Neural progenitor cell (in vitro differentiated cells): ENCODE data around the gene GNG4. TPM values are rescaled to one million over a fixed set of nuclear protein-coding genes. Genes with fewer than 3 reads are reported as not detected.

Experiments
- DNase-seq: peaks from one replicate; pipeline ENCODE4 v3.0.0-alpha.2; 2016; ENCODE audit warnings: low spot score
- H2AFZ ChIP-seq: fragments of 200-600 bp; sonication (generic); replicated peaks from 2 replicates; pipeline ENCODE4 v1.6.1; 2016; ENCODE audit warnings: antibody characterized with exemption
- H3F3A ChIP-seq: fragments of 200-600 bp; sonication (generic); 2 replicates; pipeline ENCODE4 v1.6.1; 2016; ENCODE audit warnings: antibody characterized with exemption, low read depth
- H3K27ac ChIP-seq: fragments of 200-600 bp; sonication (generic); 2 replicates; pipeline ENCODE4 v1.5.1; 2016; ENCODE audit warnings: mild to moderate bottlenecking
- H3K27me3 ChIP-seq: fragments of 200-600 bp; sonication (generic); 2 replicates; pipeline ENCODE4 v1.6.1; 2016; ENCODE audit warnings: mild to moderate bottlenecking, moderate library complexity
- H3K36me3 ChIP-seq: fragments of 200-600 bp; sonication (generic); 2 replicates; pipeline ENCODE4 v1.5.1; 2016
- H3K4me1 ChIP-seq: fragments of 200-600 bp; sonication (generic); 2 replicates; pipeline ENCODE4 v1.6.1; 2016; ENCODE audit warnings: mixed run types
- H3K4me2 ChIP-seq: fragments of 200-600 bp; sonication (generic); 2 replicates; pipeline ENCODE4 v1.6.1; 2016
- H3K4me3 ChIP-seq: fragments of 200-600 bp; sonication (generic); 2 replicates; pipeline ENCODE4 v1.5.1; 2016
- H3K79me2 ChIP-seq: fragments of 200-600 bp; sonication (generic); 2 replicates; pipeline ENCODE4 v1.6.1; 2016; ENCODE audit warnings: low read depth
- H3K9ac ChIP-seq: fragments of 200-600 bp; sonication (generic); 2 replicates; pipeline ENCODE4 v1.6.1; 2016
- H3K9me3 ChIP-seq: fragments of 200-600 bp; sonication (generic); 2 replicates; pipeline ENCODE4 v1.5.1; 2016; ENCODE audit warnings: low read depth
- H4K20me1 ChIP-seq: fragments of 200-600 bp; sonication (generic); 2 replicates; pipeline ENCODE4 v1.6.1; 2016; ENCODE audit warnings: low read depth
- H3K27ac Mint-ChIP-seq: 3 replicates; pipeline ENCODE4 v1.8.0; 2021; ENCODE audit warnings: mixed read lengths
- H3K27me3 Mint-ChIP-seq: 2 replicates; pipeline ENCODE4 v1.8.0; 2022; ENCODE audit warnings: low read depth, mild to moderate bottlenecking, inconsistent platforms, moderate library complexity, mixed read lengths; ENCODE audit not compliant: insufficient read depth
- H3K36me3 Mint-ChIP-seq: 3 replicates; pipeline ENCODE4 v1.8.0; 2021; ENCODE audit warnings: mixed read lengths
- H3K4me1 Mint-ChIP-seq: 3 replicates; pipeline ENCODE4 v1.8.0; 2021; ENCODE audit warnings: mixed read lengths
- H3K4me3 Mint-ChIP-seq: 3 replicates; pipeline ENCODE4 v1.8.0; 2021; ENCODE audit warnings: mild to moderate bottlenecking, moderate library complexity, mixed read lengths
- H3K9me3 Mint-ChIP-seq: 3 replicates; pipeline ENCODE4 v1.8.0; 2020; ENCODE audit warnings: mixed read lengths
- EZH2 ChIP-seq: fragments of 200-600 bp; sonication (generic); IDR thresholded peaks from 2 replicates; pipeline ENCODE4 v1.6.1; 2017; ENCODE audit warnings: antibody characterized with exemption, mild to moderate bottlenecking, moderate library complexity
- EZH2phosphoT487 ChIP-seq: fragments of 200-600 bp; sonication (generic); IDR thresholded peaks from 2 replicates; pipeline ENCODE4 v1.6.1; 2017; ENCODE audit warnings: antibody characterized with exemption
- total RNA-seq: library from RNA; depleted of rRNA; stranded (reverse); fragments of >200 nt; gene quantifications from 2 replicates; pipeline ENCODE4 v1.2.3, GENCODE V29; 2015; ENCODE audit warnings: low replicate concordance
- TF ChIP-seq, protein P1 (sequence below): fragments of 200-600 bp; sonication (generic); IDR thresholded peaks from 2 replicates; pipeline ENCODE4 v1.5.1; 2017; ENCODE audit warnings: antibody characterized with exemption, mild to moderate bottlenecking

The GNG4 gene
- total RNA-seq, 1 donor from 2014 or later = 14.9 TPM

DNA sequence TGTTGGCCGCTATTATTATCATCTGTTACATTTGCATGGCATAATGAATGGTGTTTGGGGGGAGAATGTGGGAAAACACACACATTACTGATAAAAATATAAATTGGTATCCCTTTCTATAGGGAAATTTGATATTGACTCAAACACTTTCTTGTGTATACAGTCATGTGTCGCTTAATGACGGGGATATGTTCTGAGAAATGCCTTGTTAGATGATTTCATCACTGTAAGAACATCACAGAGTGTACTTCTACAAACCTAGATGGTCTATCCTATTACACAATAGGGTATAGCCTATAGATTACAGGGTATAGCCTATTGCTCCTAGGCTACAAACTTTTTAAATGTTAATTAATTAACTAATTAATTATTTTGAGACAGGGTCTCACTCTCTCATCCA, 78.1 kb downstream of the GNG4 start:
- Histone ChIP-seq H3K79me2 (no peaks in the 10 kb centered on the region), H3K9me3 (no peaks in the 10 kb centered on the region), H3K27ac (no peak overlapping the region), H2AFZ (no peak overlapping the region), H4K20me1 (no peaks in the 10 kb centered on the region), H3F3A (no peaks in the 10 kb centered on the region), H3K27me3 (no peaks in the 10 kb centered on the region), H3K36me3 (no peaks in the 10 kb centered on the region), H3K4me1 (no peaks in the 10 kb centered on the region), H3K9ac (no peak overlapping the region), H3K4me3 (no peak overlapping the region), H3K4me2 (no peak overlapping the region)
- Mint-ChIP-seq H3K36me3 (peaks cover 2% of the 10 kb centered on the region), H3K27ac (no peak overlapping the region), H3K4me1 (peaks cover 2% of the 10 kb centered on the region), H3K27me3 (no peaks in the 10 kb centered on the region), H3K4me3 (no peak overlapping the region), H3K9me3 (no peaks in the 10 kb centered on the region)
- TF ChIP-seq, protein P1, sequence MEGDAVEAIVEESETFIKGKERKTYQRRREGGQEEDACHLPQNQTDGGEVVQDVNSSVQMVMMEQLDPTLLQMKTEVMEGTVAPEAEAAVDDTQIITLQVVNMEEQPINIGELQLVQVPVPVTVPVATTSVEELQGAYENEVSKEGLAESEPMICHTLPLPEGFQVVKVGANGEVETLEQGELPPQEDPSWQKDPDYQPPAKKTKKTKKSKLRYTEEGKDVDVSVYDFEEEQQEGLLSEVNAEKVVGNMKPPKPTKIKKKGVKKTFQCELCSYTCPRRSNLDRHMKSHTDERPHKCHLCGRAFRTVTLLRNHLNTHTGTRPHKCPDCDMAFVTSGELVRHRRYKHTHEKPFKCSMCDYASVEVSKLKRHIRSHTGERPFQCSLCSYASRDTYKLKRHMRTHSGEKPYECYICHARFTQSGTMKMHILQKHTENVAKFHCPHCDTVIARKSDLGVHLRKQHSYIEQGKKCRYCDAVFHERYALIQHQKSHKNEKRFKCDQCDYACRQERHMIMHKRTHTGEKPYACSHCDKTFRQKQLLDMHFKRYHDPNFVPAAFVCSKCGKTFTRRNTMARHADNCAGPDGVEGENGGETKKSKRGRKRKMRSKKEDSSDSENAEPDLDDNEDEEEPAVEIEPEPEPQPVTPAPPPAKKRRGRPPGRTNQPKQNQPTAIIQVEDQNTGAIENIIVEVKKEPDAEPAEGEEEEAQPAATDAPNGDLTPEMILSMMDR = no peak
- no peak for TF ChIP-seq EZH2
- TF ChIP-seq EZH2phosphoT487 = no peak
- DNase-seq = no peak

DNA sequence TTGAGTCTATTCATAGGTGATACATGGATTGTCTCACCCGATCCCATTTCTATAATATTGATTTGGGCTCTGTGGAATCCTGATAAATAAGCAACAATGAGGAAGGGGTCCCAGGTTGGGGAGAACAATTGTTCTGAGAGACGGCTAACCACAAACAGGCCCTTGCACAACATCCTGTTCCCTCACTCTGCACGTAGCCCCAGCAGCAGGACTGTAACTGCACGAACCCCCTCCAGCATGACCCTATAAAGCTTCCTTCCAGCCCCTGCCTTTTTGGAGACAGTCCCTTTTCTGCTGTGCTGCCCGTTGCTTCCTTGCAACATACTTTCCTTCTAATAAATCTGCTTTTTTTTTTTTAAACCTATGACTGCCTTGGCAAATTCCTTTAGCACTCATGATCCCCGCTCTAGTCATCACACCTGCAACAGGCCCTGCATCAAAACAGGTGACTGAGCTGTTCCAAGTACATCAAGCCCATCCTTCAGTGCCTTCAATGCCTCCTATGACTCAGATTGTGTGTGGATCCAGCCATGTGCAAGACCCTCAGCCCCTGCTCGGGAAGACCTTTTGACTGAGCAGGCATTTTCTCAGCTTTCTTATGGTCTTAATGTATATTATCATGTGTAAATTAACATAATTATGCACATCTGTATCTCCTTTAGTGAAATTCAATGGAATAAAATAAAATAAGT, 81.6 kb downstream of the GNG4 start:
- no peaks in the 10 kb centered on the region for H3K27me3 Mint-ChIP-seq
- Histone ChIP-seq H3K9ac (no peak overlapping the region), H3K36me3 (no peaks in the 10 kb centered on the region), H3K9me3 (no peaks in the 10 kb centered on the region), H3K4me2 (no peak overlapping the region), H3K27me3 (no peaks in the 10 kb centered on the region), H4K20me1 (no peaks in the 10 kb centered on the region), H3F3A (no peaks in the 10 kb centered on the region), H3K79me2 (no peaks in the 10 kb centered on the region), H2AFZ (no peak overlapping the region), H3K4me3 (no peak overlapping the region), H3K27ac (no peak overlapping the region), H3K4me1 (peaks cover 7% of the 10 kb centered on the region)
- peaks cover 11% of the 10 kb centered on the region for H3K36me3 Mint-ChIP-seq
- peaks cover 7% of the 10 kb centered on the region for H3K9me3 Mint-ChIP-seq
- DNase-seq = no peak
- TF ChIP-seq, protein P1 = no peak
- no peak for TF ChIP-seq EZH2
- TF ChIP-seq EZH2phosphoT487 = no peak
- H3K4me3 Mint-ChIP-seq = no peak overlapping the region
- no peak overlapping the region for H3K27ac Mint-ChIP-seq
- peaks cover 15% of the 10 kb centered on the region for H3K4me1 Mint-ChIP-seq

DNA sequence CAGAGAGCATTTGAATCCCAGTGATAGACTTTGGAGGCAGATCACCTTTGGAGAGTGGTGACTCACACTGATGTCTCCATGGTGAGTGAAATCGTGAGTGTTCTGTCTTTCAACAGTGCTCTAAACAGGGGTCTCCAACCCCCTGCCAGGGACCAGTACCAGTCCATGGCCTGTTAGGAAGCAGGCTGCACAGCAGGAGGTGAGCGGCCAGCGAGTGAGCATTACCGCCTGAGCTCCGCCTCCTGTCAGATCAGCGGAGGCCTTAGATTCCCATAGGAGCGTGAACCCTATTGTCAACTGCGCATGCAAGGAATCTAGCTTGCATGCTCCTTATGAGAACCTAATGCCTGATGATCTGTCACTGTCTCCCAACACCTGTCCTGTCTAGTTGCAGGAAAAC, 83.5 kb downstream of the GNG4 start:
- Mint-ChIP-seq H3K4me3 (no peak overlapping the region), H3K4me1 (peaks cover 15% of the 10 kb centered on the region), H3K27me3 (peaks cover 4% of the 10 kb centered on the region), H3K27ac (no peak overlapping the region), H3K36me3 (peaks cover 16% of the 10 kb centered on the region), H3K9me3 (peaks cover 15% of the 10 kb centered on the region)
- Histone ChIP-seq H3K4me3 (no peak overlapping the region), H3K27me3 (no peaks in the 10 kb centered on the region), H3K4me2 (no peak overlapping the region), H3K4me1 (peaks cover 7% of the 10 kb centered on the region), H3F3A (no peaks in the 10 kb centered on the region), H4K20me1 (no peaks in the 10 kb centered on the region), H3K27ac (no peak overlapping the region), H3K9ac (no peak overlapping the region), H2AFZ (no peak overlapping the region), H3K79me2 (no peaks in the 10 kb centered on the region), H3K9me3 (no peaks in the 10 kb centered on the region), H3K36me3 (no peaks in the 10 kb centered on the region)
- TF ChIP-seq EZH2phosphoT487 = no peak
- TF ChIP-seq EZH2 = no peak
- TF ChIP-seq, protein P1 = no peak
- peak; percentile 75 for DNase-seq
